T-helper 1 cell (primary cell): ENCODE results near the gene MON1A.
"Not testable (repeated sequence)": the region's sequence is repeated elsewhere in the genome, so short reads cannot be mapped to it uniquely, and the experiment has no call there.

Experiments
- DNase-seq, 5 donors: peaks; one replicate each; pipeline ENCODE4 v3.0.0-alpha.2; 2012 to 2020

MON1A gene

DNA sequence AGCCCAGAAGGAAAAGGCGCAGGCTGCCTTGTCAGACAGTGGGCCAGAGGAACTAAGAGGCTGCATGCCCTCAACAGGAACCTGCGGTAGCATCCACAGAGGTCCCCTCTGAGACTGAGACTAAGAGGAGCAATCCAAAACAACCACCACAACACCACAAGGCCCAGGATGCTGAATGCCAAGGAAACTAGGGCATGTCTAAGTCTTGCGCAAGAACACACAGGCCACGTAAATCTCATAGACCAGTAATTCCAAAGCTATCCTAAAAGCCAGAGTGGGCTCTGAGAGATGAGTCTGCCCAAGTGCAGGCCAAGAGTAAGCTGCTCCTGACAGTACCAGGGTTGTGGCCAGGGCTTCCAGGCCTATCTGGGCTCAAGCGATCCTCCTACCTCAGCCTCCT lies 12.9 kb downstream of the MON1A start:
- DNase-seq, result no peak

DNA sequence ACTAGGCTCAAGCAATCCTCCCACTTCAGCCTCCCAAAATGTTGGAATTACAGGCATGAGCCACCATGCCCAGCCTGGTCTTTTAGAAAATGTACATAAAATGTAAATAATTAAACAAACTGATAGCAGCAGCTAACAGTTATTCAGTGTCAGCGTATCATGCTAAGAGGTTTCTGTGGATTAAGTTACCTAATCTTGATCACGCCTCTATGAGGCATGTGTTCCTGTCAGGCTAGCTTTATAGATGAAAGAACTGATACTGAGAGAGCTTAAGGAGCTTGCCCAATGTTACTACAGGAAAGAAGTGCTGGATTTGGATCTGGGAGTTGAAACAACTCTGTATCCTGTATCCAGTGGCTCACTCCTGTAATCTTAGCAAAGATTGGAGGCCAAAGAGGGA lies 14.7 kb downstream of the MON1A start:
- DNase-seq, result no peak

DNA sequence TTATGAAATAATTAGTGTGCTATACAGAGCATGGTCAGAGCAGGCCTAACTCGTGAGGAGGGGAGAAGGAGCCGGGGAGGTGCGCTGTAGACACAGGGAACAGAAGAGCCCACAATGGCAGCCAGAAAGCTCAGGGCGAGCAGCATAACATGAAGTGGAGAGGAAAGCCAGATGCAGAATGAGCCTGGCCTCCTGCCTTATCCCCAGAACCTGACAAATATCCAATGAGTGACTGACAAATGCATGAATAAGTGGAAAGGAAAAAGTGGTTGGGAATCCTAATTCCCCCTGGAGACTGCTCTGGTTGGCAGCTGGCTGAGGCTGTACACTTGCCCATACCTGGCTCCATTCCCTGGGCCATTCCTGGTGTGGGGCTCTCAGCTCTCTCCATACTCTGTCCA lies 16.7 kb downstream of the MON1A start:
- no peak for DNase-seq

DNA sequence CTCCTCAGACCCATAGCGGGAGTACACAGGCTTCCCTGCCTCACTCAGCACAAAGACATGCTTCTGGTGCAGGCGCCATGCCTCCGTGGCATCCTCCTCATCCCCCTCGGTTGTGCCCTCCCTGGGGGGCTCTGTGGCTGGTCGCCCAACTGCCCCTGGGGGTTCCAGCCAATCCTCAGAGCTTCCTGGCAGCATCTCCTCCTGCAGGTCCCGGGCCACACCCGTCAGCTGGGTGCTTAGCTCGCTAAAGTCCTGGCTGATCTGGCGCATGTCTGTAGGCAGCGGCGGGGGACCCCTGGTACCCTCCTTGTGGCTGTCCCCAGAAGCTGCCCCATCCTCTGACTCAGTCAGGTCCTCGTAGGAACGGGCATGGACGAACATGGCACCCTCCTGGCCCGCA lies 18.0 kb downstream of the MON1A start:
- no peak for DNase-seq

DNA sequence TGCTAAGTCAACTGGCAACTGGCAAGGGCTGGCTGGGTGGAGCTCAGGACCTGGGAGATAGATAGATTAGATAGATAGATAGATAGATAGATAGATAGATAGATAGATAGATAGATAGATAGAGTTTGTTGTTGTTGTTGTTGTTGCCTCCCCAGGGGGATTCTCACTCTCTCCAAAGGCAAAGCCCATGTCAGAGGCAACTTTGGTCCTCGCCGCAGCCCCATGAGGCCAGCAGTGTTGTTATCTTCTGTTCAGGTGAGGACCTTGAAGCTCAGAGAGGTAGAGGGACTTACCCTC lies 18.5 kb downstream of the MON1A start:
- no peak for DNase-seq

DNA sequence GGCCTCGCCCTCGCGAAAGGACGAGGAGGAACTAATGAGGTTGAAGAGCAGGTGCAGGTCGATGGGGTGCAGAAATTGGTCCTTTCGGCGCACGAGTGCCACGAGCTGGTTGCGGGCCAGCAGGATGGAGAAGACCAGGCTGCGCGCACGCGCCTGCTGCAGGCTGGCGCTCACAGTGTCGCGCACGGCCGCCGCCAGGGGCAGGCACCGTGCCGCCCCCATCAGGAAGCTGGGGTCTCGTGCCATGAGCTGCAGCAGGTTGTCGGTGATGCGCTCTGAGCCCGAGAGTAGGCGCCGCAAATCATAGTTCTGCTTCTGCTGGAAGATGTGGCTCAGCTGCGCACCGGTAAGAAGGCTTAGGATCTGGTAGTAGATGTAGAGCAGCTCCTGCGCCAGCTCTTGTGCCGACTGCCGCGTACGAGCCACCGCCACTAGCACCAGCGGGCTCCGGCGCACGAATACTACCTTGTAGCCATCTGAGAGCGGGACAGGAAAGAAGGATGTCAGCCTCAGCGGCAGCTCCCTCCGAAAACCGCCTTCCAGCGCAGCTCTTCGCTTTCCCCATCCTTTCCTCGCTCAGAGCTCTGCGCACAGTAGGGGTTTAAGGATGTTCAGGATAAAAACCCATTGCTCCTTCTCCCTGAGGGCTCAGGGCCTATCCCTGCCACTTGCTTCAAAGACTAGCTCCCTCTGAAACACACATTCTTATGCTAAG lies 19.0 kb downstream of the MON1A start:
- DNase-seq, result no peak

DNA sequence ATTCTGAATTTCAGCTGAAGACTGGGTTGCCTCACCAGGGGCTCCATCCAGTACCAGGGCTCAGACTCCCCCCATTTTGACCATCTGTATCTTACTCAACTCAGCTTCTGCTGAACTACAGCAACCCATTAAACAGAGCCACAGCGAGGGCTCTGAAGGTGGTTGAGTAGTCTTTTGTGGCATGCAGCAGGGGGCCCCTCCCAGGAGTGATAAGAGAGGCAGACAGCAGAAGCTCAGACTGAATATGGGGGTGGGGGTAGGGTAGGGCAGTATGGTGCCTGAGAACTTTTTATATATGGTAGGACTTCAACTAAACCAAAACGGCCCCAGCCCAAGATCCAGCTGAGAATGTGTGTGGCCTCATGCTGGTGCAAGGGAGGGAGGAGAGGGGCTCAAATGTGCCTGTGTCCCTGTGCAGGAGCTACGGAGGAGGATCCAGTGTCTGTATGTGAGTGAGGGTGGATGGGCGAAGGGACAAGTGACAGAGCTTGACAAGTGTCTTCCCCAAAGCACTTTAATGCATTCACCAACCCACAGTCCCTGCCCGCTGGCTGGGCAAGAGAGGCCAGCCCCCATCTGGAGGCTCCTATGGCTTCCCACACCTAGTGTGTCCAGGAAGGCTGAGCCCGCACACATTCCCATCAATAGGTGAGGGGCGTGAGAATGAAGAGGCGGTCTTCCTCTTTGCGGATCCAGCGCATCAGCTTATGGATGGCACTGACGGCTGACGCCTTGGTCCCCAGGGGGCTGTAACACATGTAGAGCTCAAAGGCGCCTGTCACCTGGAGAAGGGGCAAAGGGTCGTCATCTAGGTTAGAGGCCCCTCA lies 21.0 kb downstream of the MON1A start:
- DNase-seq, result no peak

DNA sequence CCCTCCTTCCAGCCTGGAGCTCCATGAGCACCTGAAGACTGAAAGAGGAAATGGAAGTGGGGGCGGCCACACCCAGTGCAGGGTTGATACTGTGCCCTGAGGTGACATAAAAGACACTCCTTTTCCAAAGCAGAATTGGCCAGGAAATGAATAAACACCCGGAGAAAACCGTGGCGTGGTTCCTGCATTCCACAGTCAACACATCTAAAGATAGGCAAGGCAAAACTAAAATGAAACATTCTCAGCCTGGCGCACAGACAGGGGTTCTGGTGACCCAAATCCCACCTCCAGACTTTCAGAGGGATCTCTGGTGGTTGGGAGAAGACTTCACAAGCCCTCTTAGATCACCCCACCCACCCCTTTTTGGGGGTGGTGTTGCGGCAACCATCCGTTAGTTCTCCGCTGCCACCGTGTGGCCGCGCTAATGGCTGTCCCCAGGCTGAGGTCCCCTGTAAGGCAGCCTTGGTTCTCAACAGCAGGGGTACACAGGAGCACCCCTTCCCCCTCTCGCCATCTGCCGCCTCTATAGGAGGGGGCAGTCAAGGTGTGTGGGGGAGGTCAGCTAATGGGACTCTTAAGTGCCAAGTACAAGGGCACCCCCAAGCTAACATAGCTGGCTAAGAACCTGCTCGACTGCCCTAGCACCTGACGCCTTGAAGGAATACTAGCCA lies 23.4 kb downstream of the MON1A start:
- DNase-seq, result peak in 3 of 5 donors; percentile 32 to 49 (median 33)

DNA sequence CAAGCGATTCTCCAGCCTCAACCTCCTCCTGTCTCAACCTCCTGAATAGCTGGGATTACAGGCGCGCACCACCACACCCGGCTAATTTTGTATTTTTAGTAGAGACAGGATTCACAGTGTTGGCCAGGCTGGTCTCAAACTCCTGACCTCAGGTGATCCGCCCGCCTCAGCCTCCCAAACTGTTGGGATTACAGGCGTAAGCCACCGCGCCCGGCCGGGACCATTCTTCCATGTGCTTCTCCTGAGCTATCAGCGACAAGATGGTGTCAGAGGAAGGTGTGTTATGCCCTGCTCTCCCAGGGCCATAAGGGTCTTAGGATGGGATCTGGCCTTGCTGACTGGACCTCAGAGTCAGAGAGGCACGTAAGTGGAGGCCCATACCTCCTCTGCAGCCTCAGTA lies 25.2 kb downstream of the MON1A start:
- DNase-seq, result not testable (repeated sequence)

DNA sequence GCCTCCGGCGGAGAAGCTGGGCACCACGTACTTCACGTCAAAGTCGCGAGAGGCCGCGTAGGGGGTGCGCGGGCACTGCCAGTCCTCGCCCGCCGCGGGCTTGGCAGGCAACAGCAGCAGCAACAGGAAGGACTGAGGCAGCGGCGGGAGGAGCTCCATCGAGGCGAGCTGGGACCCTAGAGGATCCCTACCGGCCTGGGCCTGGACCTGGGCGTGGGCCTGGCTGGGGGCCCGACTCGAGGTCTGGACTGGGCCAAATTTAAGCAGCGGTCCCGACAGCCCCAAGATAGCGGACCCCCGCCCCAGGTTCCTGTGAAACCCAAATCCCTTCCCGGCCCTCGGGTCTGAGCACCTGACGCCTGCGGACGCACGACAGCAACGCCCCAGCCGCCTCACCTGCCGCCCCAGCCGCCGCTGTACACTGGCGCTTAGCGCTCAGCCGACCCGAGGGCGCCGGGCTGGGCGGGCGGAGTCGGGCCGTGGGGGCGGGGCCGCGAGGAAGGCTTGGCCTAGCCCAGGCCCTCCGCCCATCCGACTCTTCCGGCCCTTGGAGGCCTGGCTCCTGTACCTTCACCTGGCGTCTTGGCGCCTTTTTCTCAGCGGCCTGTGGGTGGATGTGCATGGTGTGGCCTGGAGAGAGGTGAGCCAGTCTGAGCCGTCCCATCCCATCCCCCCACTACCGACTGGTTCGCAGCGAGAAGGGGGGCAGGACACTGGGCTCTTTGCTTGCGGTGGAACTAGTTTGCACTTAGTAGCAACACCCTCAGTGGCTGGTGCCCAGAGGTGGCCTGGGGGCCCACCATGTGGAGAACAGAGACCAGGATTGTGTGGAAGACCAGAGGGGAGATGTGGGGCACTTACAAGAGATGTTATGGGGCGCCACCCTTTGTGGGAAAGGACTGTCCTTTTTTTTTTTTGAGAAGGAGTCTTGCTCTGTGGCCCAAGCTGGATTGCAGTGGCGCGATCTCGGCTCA lies 25.9 kb downstream of the MON1A start, which contains the start of gene MST1R:
TSS of gene MST1R (minus strand) at position 423 of the 974 bp plus-strand sequence. CDS start at position 159, 264 bp downstream.
- DNase-seq, result peak; percentile 73 to 87 (median 78)

DNA sequence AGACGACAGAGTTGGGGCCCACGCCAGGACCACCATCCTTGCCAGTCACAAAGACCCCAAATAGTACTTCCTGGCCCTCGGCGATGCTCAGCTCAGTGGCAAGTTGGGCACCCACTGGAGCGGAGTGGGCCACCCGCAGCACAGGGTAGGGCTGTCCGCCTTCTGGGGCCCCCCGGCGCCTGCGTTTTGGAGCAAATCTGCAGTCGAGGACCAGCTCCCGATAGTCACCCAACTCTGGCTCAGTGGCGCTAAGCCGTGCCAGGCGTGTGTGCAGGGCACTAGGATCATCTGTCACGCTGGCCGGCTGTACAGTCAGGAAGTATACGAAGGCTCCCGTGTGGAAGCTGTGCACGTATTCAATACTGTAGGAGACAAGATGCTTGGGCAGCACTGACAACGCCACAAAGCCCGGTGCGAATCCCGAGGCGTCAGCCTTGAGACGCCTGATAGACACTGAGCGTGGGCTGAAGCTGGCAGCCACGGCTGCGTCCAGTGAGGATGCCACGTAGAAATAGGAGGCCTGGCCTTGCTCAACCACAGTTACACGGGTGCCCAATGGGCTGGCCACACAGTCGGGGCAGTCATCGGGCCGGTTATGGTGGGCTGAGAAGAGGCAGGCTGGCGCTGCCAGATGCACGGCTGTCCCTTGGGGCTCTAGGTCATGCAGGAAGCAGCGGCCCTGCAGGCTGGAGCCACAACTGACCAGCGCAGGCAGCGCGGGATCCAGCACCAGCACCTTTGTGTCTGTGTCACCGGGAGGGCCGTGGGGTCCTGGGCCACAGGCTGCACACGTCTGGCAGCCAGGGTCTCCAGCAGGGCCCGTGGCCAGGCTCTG lies 26.9 kb downstream of the MON1A start:
- DNase-seq, result no peak

DNA sequence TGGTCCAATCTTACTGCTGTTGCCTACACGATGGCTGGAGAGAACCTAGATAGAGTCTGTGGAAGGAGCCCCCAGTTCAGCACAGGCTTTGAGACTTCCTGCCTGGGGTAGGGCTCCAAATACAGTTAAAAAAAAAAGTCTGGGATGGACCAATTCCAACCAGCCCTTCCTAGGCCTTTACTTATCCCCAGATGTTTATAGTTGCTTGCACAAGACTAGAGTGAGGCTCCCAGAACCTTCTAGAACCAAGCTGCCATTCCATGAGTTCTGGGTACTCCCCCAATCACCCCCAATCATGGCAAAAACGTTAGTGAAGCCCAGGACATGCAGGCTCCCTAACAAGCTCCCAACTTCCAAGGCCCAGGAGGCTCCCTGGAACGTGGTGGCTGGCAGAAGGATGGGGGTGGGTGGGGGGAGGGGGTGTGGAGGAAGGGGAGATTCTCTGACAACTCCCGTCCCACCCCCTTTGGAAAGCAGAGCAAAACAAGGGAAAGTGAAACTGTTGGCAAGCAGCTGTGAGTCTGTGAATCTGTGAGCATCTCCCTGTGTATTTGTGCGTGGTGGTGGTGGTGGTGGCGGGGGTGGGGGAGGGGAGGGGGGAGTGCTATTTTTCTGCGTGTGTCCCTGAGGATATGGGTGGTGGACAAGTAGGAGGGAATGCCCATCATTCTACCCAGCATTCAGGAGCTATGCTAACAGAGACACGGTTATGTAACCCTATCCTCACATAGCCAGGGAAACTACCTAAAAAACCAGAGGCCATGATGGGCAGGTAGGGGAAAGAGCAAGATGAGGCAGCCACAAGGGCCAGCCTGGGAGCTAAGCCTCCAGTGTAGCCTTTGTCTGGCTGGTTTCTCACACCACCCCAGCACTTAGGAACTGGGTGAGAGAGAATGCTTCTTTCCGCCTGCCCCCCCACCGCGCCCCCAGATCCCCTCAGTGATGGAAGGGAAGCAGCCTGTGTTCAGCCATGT lies 28.0 kb downstream of the MON1A start:
- no peak for DNase-seq

DNA sequence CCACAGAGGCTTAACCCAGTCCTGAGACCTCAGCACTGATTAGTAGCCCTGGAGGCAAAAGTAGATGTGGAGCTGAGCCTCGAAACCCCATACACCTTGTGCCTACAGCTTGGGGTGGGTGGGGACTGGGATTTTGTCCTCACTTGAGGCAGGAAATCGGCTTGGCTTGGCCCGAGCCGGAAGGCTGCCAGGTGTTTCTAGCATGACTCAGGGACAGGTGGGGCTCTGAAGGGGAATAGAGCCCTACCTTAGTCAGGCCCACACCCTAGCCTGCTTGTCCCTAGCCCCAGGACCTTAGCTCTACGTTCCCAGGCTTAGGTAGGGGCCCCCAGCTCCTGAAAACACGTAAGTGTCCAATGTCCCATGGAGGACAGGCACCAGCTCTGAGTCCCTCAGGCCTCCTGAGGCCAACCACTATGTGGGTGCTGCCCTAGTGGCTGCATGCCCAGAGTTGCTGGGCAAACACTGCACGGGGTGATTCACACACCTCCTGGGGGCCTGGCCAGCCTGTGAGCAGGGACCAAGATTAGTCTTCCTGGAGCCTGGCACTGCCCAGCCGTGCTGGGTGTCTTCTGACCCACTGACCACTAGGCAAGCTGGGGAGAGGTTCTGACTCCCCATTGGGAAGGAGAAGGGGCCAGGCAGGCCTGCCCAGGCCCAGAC lies 29.0 kb downstream of the MON1A start:
- no peak for DNase-seq

DNA sequence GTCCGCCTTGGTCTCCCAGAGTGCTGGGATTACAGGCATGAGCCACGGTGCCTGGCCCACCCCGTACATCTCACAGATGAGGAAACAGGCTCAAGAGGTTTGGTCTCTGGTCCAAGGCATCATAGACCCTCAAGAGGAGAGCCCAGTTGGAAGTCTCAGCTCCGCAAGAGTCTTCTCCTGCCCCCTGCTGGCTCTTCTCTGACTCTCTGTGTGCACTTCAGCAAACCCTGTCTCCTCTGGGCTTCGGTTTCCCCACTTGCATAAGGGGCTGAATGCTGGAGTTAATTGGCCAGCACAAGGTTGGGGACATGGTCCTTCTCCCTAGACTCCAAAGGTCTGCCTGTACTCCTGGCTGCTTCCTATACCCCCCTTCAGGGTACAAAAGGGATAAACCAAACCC lies 29.8 kb downstream of the MON1A start:
- DNase-seq, result no peak

DNA sequence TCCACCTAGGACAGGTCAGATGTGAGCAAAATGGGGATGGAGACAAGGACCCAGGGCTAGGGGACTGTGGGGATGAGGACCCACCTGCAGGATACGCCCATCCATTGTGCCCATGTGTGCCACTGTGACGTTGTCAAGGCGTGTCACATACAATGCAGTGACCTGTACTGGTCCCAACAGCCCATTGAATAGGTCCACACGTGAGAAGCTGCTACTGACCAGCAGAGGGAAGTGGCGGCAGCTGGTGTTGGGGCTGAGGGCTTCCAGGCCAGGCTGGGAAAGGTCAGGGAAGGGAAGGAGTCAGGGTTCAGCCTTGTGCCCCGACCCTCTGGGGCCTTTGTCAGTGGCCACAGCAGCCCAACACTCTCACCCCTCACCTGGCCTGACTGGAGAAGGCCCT lies 30.6 kb downstream of the MON1A start:
- no peak for DNase-seq

DNA sequence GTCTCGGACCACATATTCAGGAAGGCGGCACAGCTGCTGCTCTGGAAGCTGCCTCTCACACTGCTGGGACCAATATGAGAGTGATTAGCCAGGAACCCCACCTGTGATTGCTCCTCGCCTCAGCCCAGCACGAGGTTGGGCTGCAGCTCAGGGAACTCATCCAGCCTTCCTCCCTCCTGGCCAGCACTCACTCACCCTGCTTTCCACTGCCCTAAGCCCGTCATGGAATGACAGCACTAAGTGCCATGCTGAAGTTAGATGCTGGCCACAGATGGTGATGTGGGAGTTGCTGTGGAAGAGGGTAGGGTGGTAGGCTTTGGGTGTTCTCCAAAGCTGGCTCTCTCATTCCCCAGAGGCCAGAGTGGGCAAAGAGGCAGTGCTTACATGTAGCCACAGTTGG lies 33.3 kb downstream of the MON1A start:
- DNase-seq, result no peak

DNA sequence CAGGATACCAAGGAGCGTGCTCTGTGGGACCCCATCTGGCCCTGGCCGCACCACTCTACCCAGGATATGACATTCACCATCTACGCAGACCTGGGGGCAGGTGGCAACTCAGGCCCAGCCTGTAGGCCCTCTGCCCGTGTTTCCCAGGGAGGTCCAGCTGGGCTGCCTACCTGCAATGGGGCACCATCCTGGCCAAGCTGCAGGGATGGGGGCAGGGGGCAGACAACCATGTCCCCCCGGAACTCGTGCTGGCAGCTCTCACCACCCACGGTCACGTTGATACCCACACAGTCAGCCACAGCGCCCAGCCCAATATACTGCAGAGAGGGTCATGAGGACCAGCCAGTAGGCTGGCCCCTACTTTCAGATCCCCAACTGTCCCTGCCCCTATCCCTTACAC lies 33.8 kb downstream of the MON1A start:
- no peak for DNase-seq

DNA sequence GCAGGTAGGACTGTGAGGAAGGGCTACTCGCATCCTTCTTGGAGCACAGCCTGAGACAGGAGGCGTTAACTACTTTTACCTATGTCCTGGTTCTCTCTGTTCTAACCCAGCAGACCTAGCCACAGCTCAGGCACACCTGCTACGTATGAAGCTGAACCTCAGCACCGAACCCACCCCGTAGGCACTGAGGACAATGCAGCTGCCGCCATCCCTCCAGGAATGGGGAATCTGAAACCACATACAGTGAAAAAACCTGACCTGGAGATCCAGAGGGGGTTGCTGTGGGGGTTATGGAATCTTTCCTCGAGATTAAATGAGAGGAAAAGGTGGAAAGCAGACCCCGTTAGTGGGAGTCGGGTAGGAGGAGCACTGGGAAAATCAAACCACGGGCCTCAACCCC lies 40.3 kb downstream of the MON1A start:
- DNase-seq, result no peak

DNA sequence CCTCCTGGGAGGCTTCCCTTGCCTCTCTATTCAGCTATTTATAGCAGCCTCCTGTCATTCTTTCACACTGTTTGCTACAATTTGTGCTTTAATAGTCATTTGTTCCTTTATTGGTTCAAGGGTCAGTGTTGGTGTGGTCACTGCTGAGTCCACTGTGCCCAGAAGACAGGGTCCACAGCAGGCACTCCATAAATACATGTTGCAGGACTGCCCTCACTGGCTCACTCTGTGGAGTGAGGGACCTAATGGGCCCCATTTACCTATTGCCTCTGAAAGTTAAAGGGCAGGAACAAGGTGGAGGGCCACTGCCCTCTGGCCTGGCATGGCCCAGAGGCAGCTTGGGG lies 42.7 kb downstream of the MON1A start:
- DNase-seq, result no peak

DNA sequence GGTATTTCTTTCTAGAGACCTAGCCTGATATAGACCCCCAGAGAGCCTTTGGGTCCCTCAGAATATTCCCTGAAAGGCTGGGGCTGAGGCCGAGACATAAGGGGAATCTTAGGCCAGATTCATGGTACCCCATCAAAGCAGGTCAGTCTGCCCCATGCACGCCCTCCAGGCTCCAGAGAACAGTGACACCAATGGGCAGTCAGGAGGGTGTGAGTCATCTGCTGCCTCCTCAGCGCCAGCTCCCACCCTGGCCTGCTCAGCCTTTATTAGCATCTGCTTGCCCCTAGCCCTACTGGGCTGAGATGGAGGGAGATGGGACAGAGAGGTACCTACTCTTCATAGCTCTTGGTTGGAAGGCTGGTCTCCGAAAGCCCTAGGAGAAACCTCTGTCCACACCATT lies 45.6 kb downstream of the MON1A start:
- no peak for DNase-seq
